H9 (cell line): ENCODE results near the gene PCGF2. TPM values are rescaled to one million over a fixed set of nuclear protein-coding genes. Genes with fewer than 3 reads are reported as not detected.

Experiments used
- DNase-seq: peaks from one replicate; pipeline ENCODE4 v3.0.0-alpha.2; 2017
- H2AFZ ChIP-seq: one replicate; pipeline ENCODE4 v1.6.1; 2013; ENCODE audit warnings: mild to moderate bottlenecking, low read length, control low read depth, moderate library complexity
- H2AK5ac ChIP-seq: 2 replicates; pipeline ENCODE4 v1.6.1; 2013; ENCODE audit warnings: low read length, control low read depth, mixed read lengths; ENCODE audit not compliant: insufficient read length
- H2BK120ac ChIP-seq: one replicate; pipeline ENCODE4 v1.6.1; 2013; ENCODE audit warnings: low read depth, mild to moderate bottlenecking, low read length, control low read depth, inconsistent platforms; ENCODE audit not compliant: poor library complexity, severe bottlenecking
- H2BK12ac ChIP-seq: 2 replicates; pipeline ENCODE4 v1.6.1; 2013; ENCODE audit warnings: low read length, control low read depth, mixed read lengths, low read depth; ENCODE audit not compliant: insufficient read length
- H2BK15ac ChIP-seq: 2 replicates; pipeline ENCODE4 v1.6.1; 2013; ENCODE audit warnings: low read depth, low read length, control low read depth
- H2BK20ac ChIP-seq: one replicate; pipeline ENCODE4 v1.6.1; 2013; ENCODE audit warnings: low read depth, mild to moderate bottlenecking, low read length, control low read depth, inconsistent platforms; ENCODE audit not compliant: poor library complexity, severe bottlenecking
- H2BK5ac ChIP-seq: 2 replicates; pipeline ENCODE4 v1.6.1; 2013; ENCODE audit warnings: low read length, control low read depth, mixed read lengths; ENCODE audit not compliant: insufficient read length
- H3K14ac ChIP-seq: 2 replicates; pipeline ENCODE4 v1.6.1; 2013; ENCODE audit warnings: low read length, control low read depth; ENCODE audit not compliant: insufficient read depth
- H3K18ac ChIP-seq: 2 replicates; pipeline ENCODE4 v1.6.1; 2013; ENCODE audit warnings: low read depth, mild to moderate bottlenecking, mixed read lengths, low read length, control low read depth; ENCODE audit not compliant: insufficient read length
- H3K23ac ChIP-seq: 2 replicates; pipeline ENCODE4 v1.6.1; 2013; ENCODE audit warnings: low read length, control low read depth, mixed read lengths, low read depth; ENCODE audit not compliant: insufficient read length
- H3K23me2 ChIP-seq: 2 replicates; pipeline ENCODE4 v1.6.1; 2013; ENCODE audit warnings: low read depth, mild to moderate bottlenecking, mixed read lengths, low read length, control low read depth; ENCODE audit not compliant: insufficient read length, poor library complexity, severe bottlenecking
- H3K27ac ChIP-seq: 2 replicates; pipeline ENCODE4 v1.5.1; 2013; ENCODE audit warnings: low read length, control low read depth, mixed read lengths, low read depth; ENCODE audit not compliant: insufficient read length
- H3K27me3 ChIP-seq: 2 replicates; pipeline ENCODE4 v1.6.1; 2013; ENCODE audit warnings: low read length, control low read depth, inconsistent platforms; ENCODE audit not compliant: insufficient read depth
- H3K4ac ChIP-seq: 2 replicates; pipeline ENCODE4 v1.6.1; 2013; ENCODE audit warnings: low read depth, mild to moderate bottlenecking, control low read depth, inconsistent platforms, low read length, moderate library complexity
- H3K4me1 ChIP-seq: 2 replicates; pipeline ENCODE4 v1.6.1; 2013; ENCODE audit warnings: low read length, control low read depth, inconsistent platforms; ENCODE audit not compliant: insufficient read depth
- H3K4me2 ChIP-seq: 2 replicates; pipeline ENCODE4 v1.6.1; 2013; ENCODE audit warnings: low read length, control low read depth, mixed read lengths; ENCODE audit not compliant: insufficient read length, insufficient read depth
- H3K56ac ChIP-seq: 2 replicates; pipeline ENCODE4 v1.6.1; 2013; ENCODE audit warnings: low read depth, mild to moderate bottlenecking, mixed read lengths, low read length, control low read depth; ENCODE audit not compliant: insufficient read length
- H3K79me1 ChIP-seq: 2 replicates; pipeline ENCODE4 v1.6.1; 2013; ENCODE audit warnings: low read depth, mild to moderate bottlenecking, moderate library complexity, low read length, control low read depth, inconsistent platforms; ENCODE audit not compliant: insufficient read depth, poor library complexity, severe bottlenecking
- H3K79me2 ChIP-seq: 2 replicates; pipeline ENCODE4 v1.6.1; 2013; ENCODE audit warnings: low read length, control low read depth, inconsistent platforms; ENCODE audit not compliant: insufficient read depth
- H3K9ac ChIP-seq: 2 replicates; pipeline ENCODE4 v1.6.1; 2013; ENCODE audit warnings: low read length, control low read depth, mixed read lengths; ENCODE audit not compliant: insufficient read length; ENCODE audit errors: extremely low read depth
- H3K9me3 ChIP-seq: one replicate; pipeline ENCODE4 v1.6.1; 2013; ENCODE audit warnings: low read depth, low read length, inconsistent platforms; ENCODE audit not compliant: control insufficient read depth
- H3T11ph ChIP-seq: one replicate; pipeline ENCODE4 v1.6.1; 2013; ENCODE audit warnings: mild to moderate bottlenecking, low read length, control low read depth, inconsistent platforms
- H4K20me1 ChIP-seq: one replicate; pipeline ENCODE4 v1.6.1; 2013; ENCODE audit not compliant: control insufficient read depth, insufficient read length, insufficient read depth
- H4K5ac ChIP-seq: 2 replicates; pipeline ENCODE4 v1.6.1; 2013; ENCODE audit warnings: low read depth, mild to moderate bottlenecking, mixed read lengths, low read length, control low read depth; ENCODE audit not compliant: insufficient read length
- H4K8ac ChIP-seq: replicated peaks from 2 replicates; pipeline ENCODE4 v1.6.1; 2013; ENCODE audit warnings: low read length, control low read depth, mixed read lengths, low read depth; ENCODE audit not compliant: insufficient read length
- H4K91ac ChIP-seq: 2 replicates; pipeline ENCODE4 v1.6.1; 2013; ENCODE audit warnings: low read depth, mild to moderate bottlenecking, moderate library complexity, mixed read lengths, low read length, control low read depth; ENCODE audit not compliant: insufficient read length
- H3K27ac Mint-ChIP-seq, 3 experiments: 2 replicates in 2 of 3; 3 replicates in 1 of 3; pipeline ENCODE4 v1.8.0; 2020 to 2021; ENCODE audit warnings: mixed read lengths in 3 of 3, mild to moderate bottlenecking in 1 of 3, moderate library complexity in 1 of 3
- H3K27me3 Mint-ChIP-seq: 2 replicates; pipeline ENCODE4 v1.8.0; 2021; ENCODE audit warnings: low read depth, mild to moderate bottlenecking, moderate library complexity, mixed read lengths
- H3K36me3 Mint-ChIP-seq, 3 experiments: 2 replicates in 2 of 3; 3 replicates in 1 of 3; pipeline ENCODE4 v1.8.0; 2020 to 2021; ENCODE audit warnings: low read depth in 3 of 3, mixed read lengths in 3 of 3; ENCODE audit not compliant: insufficient read depth in 1 of 3
- H3K4me1 Mint-ChIP-seq, 2 experiments: 2 replicates each; pipeline ENCODE4 v1.8.0; 2020; ENCODE audit warnings: mixed read lengths in 2 of 2
- H3K4me3 Mint-ChIP-seq, 2 experiments: 2 replicates in 1 of 2; 3 replicates in 1 of 2; pipeline ENCODE4 v1.8.0; 2020 to 2021; ENCODE audit warnings: mild to moderate bottlenecking in 2 of 2, mixed read lengths in 2 of 2, moderate library complexity in 1 of 2
- H3K9me3 Mint-ChIP-seq, 2 experiments: 2 replicates in 1 of 2; 3 replicates in 1 of 2; pipeline ENCODE4 v1.8.0; 2020; ENCODE audit warnings: mild to moderate bottlenecking in 2 of 2, mixed read lengths in 2 of 2, moderate library complexity in 1 of 2
- WGBS: extraction: QIAGEN DNeasy Blood & Tissue Kit; methylation state at CpG from one replicate; pipeline ENCODE4 v1.1.7; 2013; ENCODE audit warnings: missing lambda C conversion rate, low lambda C conversion rate, mixed read lengths; ENCODE audit not compliant: insufficient read length; ENCODE audit errors: extremely low coverage; 5-methylcytosine and 5-hydroxymethylcytosine counted together
- total RNA-seq: library from RNA; stranded (reverse); gene quantifications from 2 replicates; pipeline ENCODE4 v1.2.1, GENCODE V29; 2021
- TF ChIP-seq, protein P1 (sequence below): fragments of 200-600 bp; sonication (generic); conservative IDR thresholded peaks from 3 replicates; pipeline ENCODE4 v1.8.0; 2021; ENCODE audit warnings: antibody characterized with exemption, mild to moderate bottlenecking

PCGF2 gene
- total RNA-seq, 1 experiment from 2014 or later = 106 TPM

DNA sequence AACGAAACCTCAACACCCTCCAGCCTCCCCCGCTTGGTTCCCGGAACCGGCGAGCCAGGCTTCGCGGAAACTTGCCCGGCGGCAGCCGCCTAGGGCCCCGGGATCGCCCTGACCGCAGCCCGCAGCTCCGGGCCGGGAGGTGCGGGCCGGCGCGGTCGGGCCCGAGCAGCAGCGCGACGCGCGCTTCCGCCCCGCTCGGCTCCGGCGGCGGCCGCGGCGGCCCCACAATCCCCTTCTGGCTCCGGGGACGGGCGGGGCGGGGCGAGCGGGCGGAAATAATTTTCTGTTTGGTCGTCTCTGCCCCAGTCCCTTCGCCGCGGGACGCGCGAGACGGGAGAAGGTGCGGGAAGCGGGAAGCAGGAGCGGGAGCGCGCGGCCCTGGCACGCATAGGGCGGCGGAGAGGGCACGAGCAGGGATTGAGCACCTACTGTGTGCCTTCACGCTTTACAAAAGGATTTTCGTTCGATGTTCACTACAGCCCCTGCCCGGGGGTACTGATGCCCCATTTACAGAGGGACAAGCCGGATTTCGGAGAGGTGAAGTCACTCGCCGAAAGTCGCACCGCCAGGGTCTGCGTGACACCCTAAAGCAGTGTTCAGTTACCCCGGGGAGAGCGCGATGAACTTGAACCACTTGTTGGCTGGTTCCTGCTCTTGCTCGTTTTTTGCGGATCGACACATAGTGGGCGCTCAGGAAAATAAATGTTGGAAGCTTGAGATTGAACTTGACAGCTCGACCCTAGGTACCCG, 45.8 kb downstream of the PCGF2 start:
- no peak overlapping the region for H3K23ac ChIP-seq
- H3T11ph ChIP-seq = no peak overlapping the region
- Mint-ChIP-seq H3K9me3 (peaks cover 0 to 3% of the 10 kb centered on the region in 2 experiments; a peak in 3 of 5 replicates), H3K27me3 (peaks cover 91% of the 10 kb centered on the region), H3K4me1 (peaks cover 38 to 45% of the 10 kb centered on the region in 2 experiments), H3K36me3 (no peaks in the 10 kb centered on the region; a peak in 1 of 7 replicates), H3K27ac (no peak overlapping the region), H3K4me3 (peak overlapping the region; percentile 64 to 82)
- no peak overlapping the region for H2BK15ac ChIP-seq
- peak; percentile 88 for DNase-seq
- no peaks in the 10 kb centered on the region for H4K20me1 ChIP-seq
- H3K14ac ChIP-seq = no peak overlapping the region
- no peak overlapping the region for H3K27ac ChIP-seq
- no peaks in the 10 kb centered on the region for H3K9me3 ChIP-seq
- H2BK120ac ChIP-seq = no peak overlapping the region
- peaks cover 25% of the 10 kb centered on the region for H3K23me2 ChIP-seq
- H3K9ac ChIP-seq = no peak overlapping the region
- H3K18ac ChIP-seq = no peak overlapping the region
- no peak overlapping the region for H4K5ac ChIP-seq
- no peak overlapping the region for H2BK12ac ChIP-seq
- TF ChIP-seq, protein P1, sequence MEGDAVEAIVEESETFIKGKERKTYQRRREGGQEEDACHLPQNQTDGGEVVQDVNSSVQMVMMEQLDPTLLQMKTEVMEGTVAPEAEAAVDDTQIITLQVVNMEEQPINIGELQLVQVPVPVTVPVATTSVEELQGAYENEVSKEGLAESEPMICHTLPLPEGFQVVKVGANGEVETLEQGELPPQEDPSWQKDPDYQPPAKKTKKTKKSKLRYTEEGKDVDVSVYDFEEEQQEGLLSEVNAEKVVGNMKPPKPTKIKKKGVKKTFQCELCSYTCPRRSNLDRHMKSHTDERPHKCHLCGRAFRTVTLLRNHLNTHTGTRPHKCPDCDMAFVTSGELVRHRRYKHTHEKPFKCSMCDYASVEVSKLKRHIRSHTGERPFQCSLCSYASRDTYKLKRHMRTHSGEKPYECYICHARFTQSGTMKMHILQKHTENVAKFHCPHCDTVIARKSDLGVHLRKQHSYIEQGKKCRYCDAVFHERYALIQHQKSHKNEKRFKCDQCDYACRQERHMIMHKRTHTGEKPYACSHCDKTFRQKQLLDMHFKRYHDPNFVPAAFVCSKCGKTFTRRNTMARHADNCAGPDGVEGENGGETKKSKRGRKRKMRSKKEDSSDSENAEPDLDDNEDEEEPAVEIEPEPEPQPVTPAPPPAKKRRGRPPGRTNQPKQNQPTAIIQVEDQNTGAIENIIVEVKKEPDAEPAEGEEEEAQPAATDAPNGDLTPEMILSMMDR = no peak
- no peaks in the 10 kb centered on the region for H3K79me2 ChIP-seq
- no peak overlapping the region for H2AFZ ChIP-seq
- H3K56ac ChIP-seq = no peak overlapping the region
- peaks cover 67% of the 10 kb centered on the region for H3K27me3 ChIP-seq
- H2BK20ac ChIP-seq = no peak overlapping the region
- no peak overlapping the region for H3K4ac ChIP-seq
- no peaks in the 10 kb centered on the region for H3K79me1 ChIP-seq
- WGBS = no CpG with 5 or more reads among the region's 81 CpGs
- no peak overlapping the region for H2AK5ac ChIP-seq
- H2BK5ac ChIP-seq = no peak overlapping the region
- H4K91ac ChIP-seq = no peak overlapping the region
- no peak overlapping the region for H4K8ac ChIP-seq
- H3K4me1 ChIP-seq = peaks cover 5% of the 10 kb centered on the region; the same call in 1 of the 2 replicates
- peak overlapping the region; percentile 63 for H3K4me2 ChIP-seq
